H7 (cell line): ENCODE measurements around the gene EXPH5. TPM values are rescaled to one million over a fixed set of nuclear protein-coding genes. Genes with fewer than 3 reads are reported as not detected.
"Not testable (repeated sequence)": the region's sequence is repeated elsewhere in the genome, so short reads cannot be mapped to it uniquely, and the experiment has no call there.

Source experiments
- DNase-seq: peaks from one replicate; pipeline ENCODE4 v3.0.0; 2012
- H3K27me3 ChIP-seq: 2 replicates; pipeline ENCODE4 v1.6.0; 2011; ENCODE audit warnings: mild to moderate bottlenecking, low read length; ENCODE audit not compliant: control insufficient read depth, insufficient read depth
- H3K36me3 ChIP-seq: replicated peaks from 2 replicates; pipeline ENCODE4 v1.5.1; 2011; ENCODE audit warnings: low read length; ENCODE audit not compliant: control insufficient read depth, insufficient read depth
- H3K4me3 ChIP-seq: 2 replicates; pipeline ENCODE4 v1.5.1; 2011; ENCODE audit warnings: low read depth, mild to moderate bottlenecking, control low read depth, low read length, moderate library complexity; ENCODE audit not compliant: insufficient read depth
- total RNA-seq: library from RNA; depleted of rRNA; stranded (reverse); fragments of >200 nt; shearing (Covaris generic); gene quantifications from 2 replicates; pipeline ENCODE4 v1.2.3, GENCODE V29; 2014; rRNA removed

The EXPH5 gene
- 1.2 and 1.9 TPM in 2 replicates for total RNA-seq

GRCh38 chr11:108593214-108593922 lies at the start of gene EXPH5:
TSS of gene EXPH5 (minus strand) at chr11:108593768. CDS start at chr11:108593536, 232 bp downstream.
- Histone ChIP-seq H3K4me3 (peak within 1 kb of the TSS; percentile 66), H3K27me3 (peaks cover 16% of the 10 kb centered on the region), H3K36me3 (no peaks in the 10 kb centered on the region)
- peak; percentile 93 for DNase-seq

GRCh38 chr11:108641752-108642151 lies 48.2 kb upstream of the EXPH5 start:
- DNase-seq, H3K27me3 ChIP-seq, H3K4me3 ChIP-seq, H3K36me3 ChIP-seq: not testable (repeated sequence)

DNA sequence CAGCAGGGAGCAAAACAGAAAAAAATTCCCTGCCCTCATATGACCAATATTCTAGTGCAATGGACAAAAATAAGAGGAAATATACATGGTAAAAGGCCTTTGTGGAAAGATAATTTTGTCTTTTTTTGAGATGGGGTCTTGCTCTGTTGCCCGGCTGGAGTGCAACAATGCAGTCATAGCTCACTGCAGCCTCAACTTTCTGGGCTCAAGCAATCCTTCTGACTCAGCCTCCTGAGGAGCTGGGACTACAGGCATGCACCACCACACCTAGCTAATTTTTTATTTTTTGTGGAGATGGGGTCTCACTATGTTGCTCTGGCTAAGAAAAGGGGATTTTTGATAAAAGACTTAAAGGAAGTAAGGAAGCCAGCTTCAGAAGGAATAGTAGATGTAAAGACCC lies 45.6 kb upstream of the EXPH5 start:
- Histone ChIP-seq H3K36me3 (no peaks in the 10 kb centered on the region), H3K27me3 (no peaks in the 10 kb centered on the region)
- DNase-seq = no peak

DNA sequence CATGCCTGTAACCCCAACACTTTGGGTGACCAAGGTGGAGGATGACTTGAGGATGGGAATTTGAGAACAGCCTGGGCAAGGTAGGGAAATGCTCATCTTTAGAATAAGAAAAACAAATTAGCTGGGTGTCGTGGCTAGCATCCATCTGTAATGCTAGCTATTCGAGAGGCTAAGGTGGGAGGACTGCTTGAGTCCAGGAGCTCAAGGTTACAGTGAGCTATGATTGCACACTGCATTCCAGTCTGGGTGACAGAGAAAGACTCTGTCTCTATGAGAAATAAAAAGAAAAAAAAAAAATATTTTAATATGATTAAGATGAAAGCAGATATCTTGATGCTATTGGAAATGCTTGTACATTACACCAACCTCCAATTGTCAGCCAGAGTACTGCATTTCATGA lies 42.7 kb upstream of the EXPH5 start:
- no peaks in the 10 kb centered on the region for H3K27me3 ChIP-seq
- no peaks in the 10 kb centered on the region for H3K36me3 ChIP-seq

More for the DNA sequence above, 45.6 kb upstream of the EXPH5 start:
- no peak overlapping the region for H3K4me3 ChIP-seq

DNA sequence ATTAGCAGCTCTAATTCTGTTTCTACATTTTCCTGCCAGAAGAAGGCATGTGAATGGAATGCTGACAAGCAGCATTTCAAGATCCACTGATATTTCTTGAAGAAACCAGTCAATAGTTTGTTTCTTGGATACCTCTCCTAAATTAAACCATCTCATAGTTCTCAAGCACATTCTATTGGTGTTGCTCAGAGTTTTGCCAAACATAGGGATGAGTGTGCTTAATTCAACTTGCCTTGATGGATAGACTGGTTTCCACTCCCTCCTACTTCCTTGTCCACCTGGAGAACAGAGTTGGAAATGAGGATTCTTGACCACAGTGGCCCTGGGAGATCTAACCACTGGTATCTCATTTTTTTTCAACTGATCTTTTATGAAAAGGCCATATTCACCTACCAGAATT lies 41.5 kb upstream of the EXPH5 start:
- no peaks in the 10 kb centered on the region for H3K27me3 ChIP-seq
- H3K4me3 ChIP-seq = no peak overlapping the region
- no peak for DNase-seq
- no peaks in the 10 kb centered on the region for H3K36me3 ChIP-seq

More for the DNA sequence above, 42.7 kb upstream of the EXPH5 start:
- no peak overlapping the region for H3K4me3 ChIP-seq
- no peak for DNase-seq

DNA sequence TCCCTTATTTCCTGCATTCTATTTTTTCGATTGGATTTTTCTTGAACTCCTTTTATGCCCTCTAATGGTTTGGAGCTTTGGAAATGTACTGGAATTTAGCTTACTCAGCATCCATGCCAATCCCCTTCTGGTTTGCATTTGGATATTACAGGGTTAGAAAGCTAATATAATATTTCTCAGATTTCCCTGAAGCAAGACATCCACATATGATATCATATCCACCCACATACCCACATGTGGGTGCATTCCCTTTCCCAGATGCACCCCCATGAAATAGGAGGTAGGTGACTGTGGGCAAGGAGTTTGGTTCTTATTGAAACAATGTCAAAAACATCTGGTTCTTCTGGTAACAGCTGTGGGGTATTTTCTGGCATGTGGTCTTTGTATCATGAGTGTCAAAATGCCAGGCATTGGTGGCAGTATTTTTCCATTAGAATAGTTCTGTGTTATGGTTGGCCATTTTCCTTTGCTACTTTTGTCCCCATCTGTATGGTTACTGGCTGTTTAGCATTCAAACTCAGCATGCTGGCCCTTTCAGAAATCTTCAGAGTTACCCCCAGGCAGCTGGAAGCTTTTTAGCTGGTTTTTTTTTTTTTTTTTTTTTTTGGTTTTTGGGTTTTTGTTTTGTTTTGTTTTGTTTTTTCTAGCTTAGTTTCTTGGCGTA lies 38.6 kb upstream of the EXPH5 start:
- Histone ChIP-seq H3K4me3 (no peak overlapping the region), H3K36me3 (no peaks in the 10 kb centered on the region), H3K27me3 (no peaks in the 10 kb centered on the region)
- DNase-seq = peak; percentile 33

- Histone ChIP-seq H3K27me3 (no peaks in the 10 kb centered on the region), H3K4me3 (no peak overlapping the region), H3K36me3 (no peaks in the 10 kb centered on the region)
- DNase-seq = no peak
Observed at GRCh38 chr11:108629274-108629673, 35.7 kb upstream of the EXPH5 start.

- Histone ChIP-seq H3K27me3 (no peaks in the 10 kb centered on the region), H3K36me3 (no peaks in the 10 kb centered on the region), H3K4me3 (no peak overlapping the region)
- no peak for DNase-seq
Observed at GRCh38 chr11:108628812-108629211, 35.2 kb upstream of the EXPH5 start.

GRCh38 chr11:108628326-108628725 lies 34.8 kb upstream of the EXPH5 start:
- DNase-seq = no peak
- no peaks in the 10 kb centered on the region for H3K36me3 ChIP-seq
- no peak overlapping the region for H3K4me3 ChIP-seq
- no peaks in the 10 kb centered on the region for H3K27me3 ChIP-seq

DNA sequence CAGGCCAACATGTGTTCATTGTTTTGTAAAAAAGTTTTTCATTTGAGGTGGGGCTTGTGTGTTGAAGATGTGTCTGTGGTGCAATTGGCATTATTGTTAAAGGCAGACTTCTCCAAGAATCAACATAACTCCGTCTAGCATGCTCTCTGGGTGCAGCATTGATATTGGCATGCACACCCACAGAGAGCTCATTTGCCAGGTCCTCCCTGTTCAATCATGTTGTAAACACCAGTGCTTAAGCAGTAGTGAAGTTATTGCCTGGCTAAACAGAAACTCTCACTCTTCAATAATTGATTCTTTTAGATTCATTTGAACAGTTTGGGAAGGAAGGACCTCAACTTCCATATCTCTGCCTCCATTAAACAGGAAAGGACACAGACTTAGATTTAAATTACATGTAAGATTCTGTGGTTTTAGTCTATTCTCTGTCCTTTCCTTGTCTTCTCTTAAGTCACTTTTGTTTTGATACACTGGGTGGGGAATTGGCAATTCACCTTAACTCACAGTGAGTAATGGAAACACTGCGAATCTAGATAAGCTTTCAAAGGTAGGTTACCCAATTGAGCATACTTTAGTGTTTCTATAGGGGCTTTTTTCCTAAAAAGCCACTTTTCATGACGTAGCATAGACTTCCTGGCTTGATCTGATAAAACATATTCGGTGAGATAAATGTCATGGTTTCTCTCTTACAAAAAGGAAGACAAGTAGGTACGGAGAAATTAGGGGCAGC lies 30.8 kb upstream of the EXPH5 start:
- Histone ChIP-seq H3K27me3 (no peaks in the 10 kb centered on the region), H3K36me3 (no peaks in the 10 kb centered on the region), H3K4me3 (no peak overlapping the region)
- DNase-seq = no peak

DNA sequence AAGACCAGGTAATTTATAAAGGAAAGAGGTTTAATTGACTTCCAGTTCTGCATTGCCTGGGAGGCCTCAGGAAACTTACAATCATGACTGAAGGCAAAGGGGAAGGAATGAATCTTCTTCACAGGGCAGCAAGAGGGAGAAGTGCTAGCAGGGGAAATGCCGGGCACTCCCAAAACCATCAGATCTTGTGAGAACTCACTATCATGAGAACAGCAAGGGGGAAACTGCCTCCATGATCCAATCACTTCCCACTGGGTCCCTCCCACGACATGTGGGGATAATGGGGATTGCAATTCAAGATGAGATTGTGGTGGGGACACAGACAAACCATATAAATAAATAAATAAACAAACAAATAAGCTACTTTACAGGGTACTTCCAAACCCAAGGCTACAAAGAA lies 28.8 kb upstream of the EXPH5 start:
- Histone ChIP-seq H3K27me3 (no peaks in the 10 kb centered on the region), H3K36me3 (no peaks in the 10 kb centered on the region), H3K4me3 (no peak overlapping the region)
- DNase-seq = no peak

DNA sequence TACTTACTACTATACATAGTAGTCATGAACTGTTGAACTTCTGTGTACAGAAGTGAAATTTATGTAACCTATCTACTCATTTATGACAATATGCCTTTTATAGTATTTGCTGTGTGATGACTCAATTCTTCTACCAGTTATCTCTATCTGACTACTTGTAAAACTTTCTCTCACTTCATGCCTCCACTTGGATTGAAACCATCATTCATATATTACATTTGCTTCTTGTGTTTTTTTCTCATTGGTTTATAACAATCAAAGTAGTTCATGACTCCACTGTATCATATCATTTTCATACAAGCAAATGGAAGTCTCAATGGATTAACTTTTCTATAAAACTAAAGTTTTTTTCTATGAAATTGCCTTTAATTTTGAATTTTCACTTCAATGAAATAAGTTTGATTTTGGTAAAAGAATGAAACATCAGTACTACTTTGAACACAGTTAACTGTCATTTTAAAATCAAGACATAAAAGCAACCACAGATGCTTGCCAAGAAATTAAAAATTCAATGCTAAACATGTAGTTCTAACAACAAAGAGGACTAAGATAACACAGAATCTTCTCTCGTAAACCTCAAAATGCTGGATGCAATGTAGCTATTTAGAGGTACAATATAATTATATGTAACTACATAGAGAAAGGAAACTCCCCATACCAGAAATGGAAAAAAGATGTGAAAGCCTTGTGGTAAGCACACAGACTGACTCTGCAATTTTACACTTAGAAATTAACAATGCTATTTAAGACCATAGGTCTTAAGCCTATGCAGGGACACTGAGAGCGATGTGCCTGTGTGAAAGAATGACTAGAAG lies 27.6 kb upstream of the EXPH5 start:
- no peak overlapping the region for H3K4me3 ChIP-seq
- no peak for DNase-seq
- no peaks in the 10 kb centered on the region for H3K36me3 ChIP-seq
- H3K27me3 ChIP-seq = no peaks in the 10 kb centered on the region

- no peak overlapping the region for H3K4me3 ChIP-seq
- no peaks in the 10 kb centered on the region for H3K27me3 ChIP-seq
- no peak for DNase-seq
- H3K36me3 ChIP-seq = no peaks in the 10 kb centered on the region
Observed at GRCh38 chr11:108618529-108618928, 25.0 kb upstream of the EXPH5 start.

- H3K4me3 ChIP-seq = no peak overlapping the region
- no peak for DNase-seq
Observed at GRCh38 chr11:108617055-108617454, 23.5 kb upstream of the EXPH5 start.

More at GRCh38 chr11:108617055-108617454, 23.5 kb upstream of the EXPH5 start:
- H3K27me3 ChIP-seq = no peaks in the 10 kb centered on the region
- H3K36me3 ChIP-seq = no peaks in the 10 kb centered on the region
